ENCODE measurements around the gene UCHL5.
"Not testable (repeated sequence)": the region's sequence is repeated elsewhere in the genome, so short reads cannot be mapped to it uniquely, and the experiment has no call there.

Gene UCHL5

GRCh38 chr1:192986110-192986747 is 72.9 kb downstream of the UCHL5 start:
- Histone ChIP-seq H3K9ac (ENCODE audit: low read length) (no peak overlapping the region), H3K4me3 (ENCODE audit: low read length) (no peak overlapping the region)

GRCh38 chr1:192984080-192984479 is 75.1 kb downstream of the UCHL5 start:
- no peaks in the 10 kb centered on the region for H3K27me3 ChIP-seq (ENCODE audit: control insufficient read depth, insufficient read depth, low read length)
- no peak overlapping the region for H3K9ac ChIP-seq (ENCODE audit: low read length)
- H3K36me3 ChIP-seq (ENCODE audit: control insufficient read depth, insufficient read depth, low read length), result no peaks in the 10 kb centered on the region
- no peak overlapping the region for H3K4me3 ChIP-seq (ENCODE audit: low read length)
- H3K4me1 ChIP-seq (ENCODE audit: control insufficient read depth, insufficient read depth, low read length), result no peaks in the 10 kb centered on the region
- H3K27ac ChIP-seq (ENCODE audit: low read depth, low read length), result no peak overlapping the region

More at GRCh38 chr1:192986110-192986747, 72.9 kb downstream of the UCHL5 start:
- H3K36me3 ChIP-seq (ENCODE audit: control insufficient read depth, insufficient read depth, low read length), result no peaks in the 10 kb centered on the region
- no peak overlapping the region for H3K27ac ChIP-seq (ENCODE audit: low read depth, low read length)
- no peaks in the 10 kb centered on the region for H3K27me3 ChIP-seq (ENCODE audit: control insufficient read depth, insufficient read depth, low read length)
- H3K4me1 ChIP-seq (ENCODE audit: control insufficient read depth, insufficient read depth, low read length), result no peaks in the 10 kb centered on the region

GRCh38 chr1:192983349-192983980 is 75.7 kb downstream of the UCHL5 start:
- Histone ChIP-seq H3K36me3 (ENCODE audit: control insufficient read depth, insufficient read depth, low read length) (no peaks in the 10 kb centered on the region), H3K9ac (ENCODE audit: low read length) (no peak overlapping the region), H3K4me3 (ENCODE audit: low read length) (no peak overlapping the region), H3K27me3 (ENCODE audit: control insufficient read depth, insufficient read depth, low read length) (no peaks in the 10 kb centered on the region), H3K27ac (ENCODE audit: low read depth, low read length) (no peak overlapping the region), H3K4me1 (ENCODE audit: control insufficient read depth, insufficient read depth, low read length) (no peaks in the 10 kb centered on the region)

GRCh38 chr1:192980856-192981255 is 78.3 kb downstream of the UCHL5 start:
- Histone ChIP-seq H3K4me1 (ENCODE audit: control insufficient read depth, insufficient read depth, low read length) (no peaks in the 10 kb centered on the region), H3K9ac (ENCODE audit: low read length) (no peak overlapping the region), H3K4me3 (ENCODE audit: low read length) (no peak overlapping the region), H3K27ac (ENCODE audit: low read depth, low read length) (no peak overlapping the region), H3K27me3 (ENCODE audit: control insufficient read depth, insufficient read depth, low read length) (no peaks in the 10 kb centered on the region), H3K36me3 (ENCODE audit: control insufficient read depth, insufficient read depth, low read length) (no peaks in the 10 kb centered on the region)

- H3K27ac ChIP-seq (ENCODE audit: low read depth, low read length); H3K4me3 ChIP-seq (ENCODE audit: low read length); H3K9ac ChIP-seq (ENCODE audit: low read length): not testable (repeated sequence)
Measured at GRCh38 chr1:192980334-192980733, 78.8 kb downstream of the UCHL5 start.

GRCh38 chr1:192979542-192979941 is 79.6 kb downstream of the UCHL5 start:
- Histone ChIP-seq H3K27me3 (ENCODE audit: control insufficient read depth, insufficient read depth, low read length) (no peaks in the 10 kb centered on the region), H3K27ac (ENCODE audit: low read depth, low read length) (no peak overlapping the region), H3K4me3 (ENCODE audit: low read length) (no peak overlapping the region), H3K4me1 (ENCODE audit: control insufficient read depth, insufficient read depth, low read length) (no peaks in the 10 kb centered on the region), H3K36me3 (ENCODE audit: control insufficient read depth, insufficient read depth, low read length) (no peaks in the 10 kb centered on the region), H3K9ac (ENCODE audit: low read length) (no peak overlapping the region)

More at GRCh38 chr1:192980334-192980733, 78.8 kb downstream of the UCHL5 start:
- not testable (repeated sequence) for H3K36me3 ChIP-seq (ENCODE audit: control insufficient read depth, insufficient read depth, low read length); H3K27me3 ChIP-seq (ENCODE audit: control insufficient read depth, insufficient read depth, low read length); H3K4me1 ChIP-seq (ENCODE audit: control insufficient read depth, insufficient read depth, low read length)

- Histone ChIP-seq H3K4me1 (ENCODE audit: control insufficient read depth, insufficient read depth, low read length) (no peaks in the 10 kb centered on the region), H3K4me3 (ENCODE audit: low read length) (no peak overlapping the region), H3K27me3 (ENCODE audit: control insufficient read depth, insufficient read depth, low read length) (no peaks in the 10 kb centered on the region), H3K27ac (ENCODE audit: low read depth, low read length) (no peak overlapping the region), H3K36me3 (ENCODE audit: control insufficient read depth, insufficient read depth, low read length) (no peaks in the 10 kb centered on the region), H3K9ac (ENCODE audit: low read length) (no peak overlapping the region)
Measured at GRCh38 chr1:192978195-192978710, 80.9 kb downstream of the UCHL5 start.

- no peaks in the 10 kb centered on the region for H3K4me1 ChIP-seq (ENCODE audit: control insufficient read depth, insufficient read depth, low read length)
- no peak overlapping the region for H3K4me3 ChIP-seq (ENCODE audit: low read length)
- H3K27me3 ChIP-seq (ENCODE audit: control insufficient read depth, insufficient read depth, low read length), result no peaks in the 10 kb centered on the region
- no peaks in the 10 kb centered on the region for H3K36me3 ChIP-seq (ENCODE audit: control insufficient read depth, insufficient read depth, low read length)
- no peak overlapping the region for H3K9ac ChIP-seq (ENCODE audit: low read length)
- no peak overlapping the region for H3K27ac ChIP-seq (ENCODE audit: low read depth, low read length)
Measured at GRCh38 chr1:192977089-192977706, 82.0 kb downstream of the UCHL5 start.

- no peak overlapping the region for H3K4me3 ChIP-seq (ENCODE audit: low read length)
- H3K27ac ChIP-seq (ENCODE audit: low read depth, low read length), result no peak overlapping the region
- H3K36me3 ChIP-seq (ENCODE audit: control insufficient read depth, insufficient read depth, low read length), result no peaks in the 10 kb centered on the region
- no peaks in the 10 kb centered on the region for H3K27me3 ChIP-seq (ENCODE audit: control insufficient read depth, insufficient read depth, low read length)
- H3K9ac ChIP-seq (ENCODE audit: low read length), result no peak overlapping the region
- H3K4me1 ChIP-seq (ENCODE audit: control insufficient read depth, insufficient read depth, low read length), result no peaks in the 10 kb centered on the region
Measured at GRCh38 chr1:192976576-192976975, 82.6 kb downstream of the UCHL5 start.

GRCh38 chr1:192974701-192975100 is 84.5 kb downstream of the UCHL5 start:
- H3K9ac ChIP-seq (ENCODE audit: low read length), result no peak overlapping the region
- no peaks in the 10 kb centered on the region for H3K27me3 ChIP-seq (ENCODE audit: control insufficient read depth, insufficient read depth, low read length)
- no peak overlapping the region for H3K4me3 ChIP-seq (ENCODE audit: low read length)
- H3K36me3 ChIP-seq (ENCODE audit: control insufficient read depth, insufficient read depth, low read length), result no peaks in the 10 kb centered on the region
- no peaks in the 10 kb centered on the region for H3K4me1 ChIP-seq (ENCODE audit: control insufficient read depth, insufficient read depth, low read length)
- H3K27ac ChIP-seq (ENCODE audit: low read depth, low read length), result no peak overlapping the region

GRCh38 chr1:192973988-192974387 is 85.2 kb downstream of the UCHL5 start:
- no peak overlapping the region for H3K9ac ChIP-seq (ENCODE audit: low read length)
- no peaks in the 10 kb centered on the region for H3K4me1 ChIP-seq (ENCODE audit: control insufficient read depth, insufficient read depth, low read length)
- no peak overlapping the region for H3K27ac ChIP-seq (ENCODE audit: low read depth, low read length)
- no peaks in the 10 kb centered on the region for H3K36me3 ChIP-seq (ENCODE audit: control insufficient read depth, insufficient read depth, low read length)
- H3K4me3 ChIP-seq (ENCODE audit: low read length), result no peak overlapping the region
- no peaks in the 10 kb centered on the region for H3K27me3 ChIP-seq (ENCODE audit: control insufficient read depth, insufficient read depth, low read length)

GRCh38 chr1:192973202-192973601 is 86.0 kb downstream of the UCHL5 start:
- H3K9ac ChIP-seq (ENCODE audit: low read length), result no peak overlapping the region
- H3K27ac ChIP-seq (ENCODE audit: low read depth, low read length), result peak overlapping the region; percentile 19
- no peaks in the 10 kb centered on the region for H3K27me3 ChIP-seq (ENCODE audit: control insufficient read depth, insufficient read depth, low read length)
- H3K4me3 ChIP-seq (ENCODE audit: low read length), result no peak overlapping the region
- H3K36me3 ChIP-seq (ENCODE audit: control insufficient read depth, insufficient read depth, low read length), result no peaks in the 10 kb centered on the region
- H3K4me1 ChIP-seq (ENCODE audit: control insufficient read depth, insufficient read depth, low read length), result no peaks in the 10 kb centered on the region

All from rectal smooth muscle tissue (tissue), 1 donor.